Coronary artery (tissue), 2 donors: ENCODE results near the gene SLC16A14.

Source experiments
- DNase-seq: peaks from one replicate; pipeline ENCODE4 v3.0.0-alpha.2; 2017; ENCODE audit warnings: low spot score
- H3K27ac ChIP-seq, 2 donors: fragments of 200-600 bp; sonication (generic); one replicate each; pipeline ENCODE4 v1.5.1; 2016 to 2019
- H3K4me3 ChIP-seq: fragments of 200-600 bp; sonication (generic); 2 replicates; pipeline ENCODE4 v1.5.1; 2016; ENCODE audit warnings: mild to moderate bottlenecking, moderate library complexity
- CTCF ChIP-seq: fragments of 200-600 bp; sonication (generic); IDR thresholded peaks from one replicate; pipeline ENCODE4 v1.5.1; 2019; ENCODE audit warnings: antibody characterized with exemption

Gene SLC16A14

GRCh38 chr2:230077851-230078547 lies 9.3 kb upstream of the SLC16A14 start:
- H3K4me3 ChIP-seq: no peak overlapping the region
- TF ChIP-seq CTCF: no peak
- no peak for DNase-seq
- no peak overlapping the region for H3K27ac ChIP-seq

- no peak overlapping the region for H3K27ac ChIP-seq
- no peak for TF ChIP-seq CTCF
- no peak for DNase-seq
- no peak overlapping the region for H3K4me3 ChIP-seq
Observed at GRCh38 chr2:230076819-230077218, 8.1 kb upstream of the SLC16A14 start.

GRCh38 chr2:230075988-230076631 lies 7.4 kb upstream of the SLC16A14 start:
- no peak for TF ChIP-seq CTCF
- Histone ChIP-seq H3K4me3 (no peak overlapping the region), H3K27ac (no peak overlapping the region)
- no peak for DNase-seq

GRCh38 chr2:230071421-230071820 lies 2.7 kb upstream of the SLC16A14 start:
- no peak for TF ChIP-seq CTCF
- Histone ChIP-seq H3K4me3 (no peak overlapping the region), H3K27ac (no peak overlapping the region)
- no peak for DNase-seq

GRCh38 chr2:230069402-230069801 lies 678 bp upstream of the SLC16A14 start:
- Histone ChIP-seq H3K27ac (no peak overlapping the region), H3K4me3 (no peak overlapping the region)
- no peak for TF ChIP-seq CTCF
- DNase-seq: no peak

GRCh38 chr2:230068016-230068650 lies 591 bp downstream of the SLC16A14 start:
- no peak for DNase-seq
- TF ChIP-seq CTCF: no peak

More at GRCh38 chr2:230068016-230068650, 591 bp downstream of the SLC16A14 start:
- Histone ChIP-seq H3K27ac (peak overlapping the region; percentile 46 to 78), H3K4me3 (peak overlapping the region; percentile 88)
